Measurements from ENCODE around the gene C1orf94. TPM values are rescaled to one million over a fixed set of nuclear protein-coding genes. Genes with fewer than 3 reads are reported as not detected.

The C1orf94 gene
- total RNA-seq: not detected
- polyA plus RNA-seq (ENCODE audit: insufficient read depth, low read depth, low replicate concordance): not detected
- long read RNA-seq, donor 1: 0 reads
- long read RNA-seq, donor 2: 0 reads
- long read RNA-seq, donor 3: 0 reads
- long read RNA-seq, donor 4: 0 reads
- long read RNA-seq, donor 5: 0 reads
- long read RNA-seq, donor 6: 0 reads
- long read RNA-seq, donor 7: 0 reads
- long read RNA-seq, donor 8: 0 reads
- long read RNA-seq, donor 9: 0 reads
- long read RNA-seq, donor 10: 0 reads

GRCh38 chr1:34176830-34177603 lies at the start of gene C1orf94:
Gene C1orf94, plus strand, starts transcription at chr1:34176907. Its CDS starts 883 bp downstream, at chr1:34177790.
- TF ChIP-seq CTCF (IDR thresholded peaks at IDR 0.05; ENCODE audit: borderline replicate concordance, extremely low read depth, insufficient read depth): no peak
- Histone ChIP-seq H3K27me3 (ENCODE audit: control insufficient read depth, insufficient read depth, low read length) (peaks cover 18% of the 10 kb centered on the region), H3K36me3 (ENCODE audit: control insufficient read depth in 2 of 3, insufficient read depth in 3 of 3, low read length in 3 of 3) (no peaks in the 10 kb centered on the region), H3K9ac (ENCODE audit: low read length in 3 of 3) (no peak within 1 kb of the TSS), H3K9me3 (ENCODE audit: control insufficient read depth in 2 of 3, insufficient read depth in 1 of 3, low read length in 3 of 3) (no peaks in the 10 kb centered on the region), H3K4me3 (ENCODE audit: low read length in 3 of 3) (no peak within 1 kb of the TSS), H3K4me1 (ENCODE audit: control insufficient read depth in 2 of 3, insufficient read depth in 2 of 3, low read depth in 1 of 3, low read length in 3 of 3) (no peaks in the 10 kb centered on the region), H3K27ac (ENCODE audit: low read depth in 2 of 2, low read length in 2 of 2) (no peak within 1 kb of the TSS)
- FAIRE-seq (no peak), DNase-seq (peak in 4 of 5 donors; percentile 11 to 46 (median 26))
- intact Hi-C loops (cut with DNase I): no loop called here

- Histone ChIP-seq H3K4me1 (ENCODE audit: control insufficient read depth in 2 of 3, insufficient read depth in 2 of 3, low read depth in 1 of 3, low read length in 3 of 3) (no peaks in the 10 kb centered on the region), H3K27me3 (ENCODE audit: control insufficient read depth, insufficient read depth, low read length) (no peaks in the 10 kb centered on the region), H3K36me3 (ENCODE audit: control insufficient read depth in 2 of 3, insufficient read depth in 3 of 3, low read length in 3 of 3) (no peaks in the 10 kb centered on the region), H3K9me3 (ENCODE audit: control insufficient read depth in 2 of 3, insufficient read depth in 1 of 3, low read length in 3 of 3) (no peaks in the 10 kb centered on the region), H3K9ac (ENCODE audit: low read length in 3 of 3) (no peak overlapping the region), H3K4me3 (ENCODE audit: low read length in 3 of 3) (no peak overlapping the region), H3K27ac (ENCODE audit: low read depth in 2 of 2, low read length in 2 of 2) (no peak overlapping the region)
- intact Hi-C loops (cut with DNase I): no loop called here
- TF ChIP-seq CTCF (IDR thresholded peaks at IDR 0.05; ENCODE audit: borderline replicate concordance, extremely low read depth, insufficient read depth): no peak
- DNase-seq (no peak), FAIRE-seq (no peak)
Measured at GRCh38 chr1:34127006-34128000, 49.4 kb upstream of the C1orf94 start.

GRCh38 chr1:34128186-34128889 lies 48.4 kb upstream of the C1orf94 start:
- Histone ChIP-seq H3K27ac (ENCODE audit: low read depth in 2 of 2, low read length in 2 of 2) (no peak overlapping the region), H3K27me3 (ENCODE audit: control insufficient read depth, insufficient read depth, low read length) (no peaks in the 10 kb centered on the region), H3K4me1 (ENCODE audit: control insufficient read depth in 2 of 3, insufficient read depth in 2 of 3, low read depth in 1 of 3, low read length in 3 of 3) (no peaks in the 10 kb centered on the region), H3K9me3 (ENCODE audit: control insufficient read depth in 2 of 3, insufficient read depth in 1 of 3, low read length in 3 of 3) (no peaks in the 10 kb centered on the region), H3K9ac (ENCODE audit: low read length in 3 of 3) (no peak overlapping the region), H3K36me3 (ENCODE audit: control insufficient read depth in 2 of 3, insufficient read depth in 3 of 3, low read length in 3 of 3) (no peaks in the 10 kb centered on the region), H3K4me3 (ENCODE audit: low read length in 3 of 3) (no peak overlapping the region)
- DNase-seq: no peak
- intact Hi-C loops (cut with DNase I): no loop called here
- no peak for TF ChIP-seq CTCF (IDR thresholded peaks at IDR 0.05; ENCODE audit: borderline replicate concordance, extremely low read depth, insufficient read depth)
- FAIRE-seq: no peak
